GM08714 (cell line): Measurements from ENCODE around the gene PLPP3.

Source experiments
- H3K4me3 ChIP-seq: fragments of 200-500 bp; sonication (Bioruptor generic); 2 replicates; pipeline ENCODE4 v1.5.1; 2014; ENCODE audit warnings: mild to moderate bottlenecking, low read length, inconsistent platforms
- ZNF274 ChIP-seq: IDR thresholded peaks from 2 replicates; pipeline ENCODE4 v1.6.1; 2012; ENCODE audit warnings: mild to moderate bottlenecking, low read depth, low read length

Gene PLPP3

DNA sequence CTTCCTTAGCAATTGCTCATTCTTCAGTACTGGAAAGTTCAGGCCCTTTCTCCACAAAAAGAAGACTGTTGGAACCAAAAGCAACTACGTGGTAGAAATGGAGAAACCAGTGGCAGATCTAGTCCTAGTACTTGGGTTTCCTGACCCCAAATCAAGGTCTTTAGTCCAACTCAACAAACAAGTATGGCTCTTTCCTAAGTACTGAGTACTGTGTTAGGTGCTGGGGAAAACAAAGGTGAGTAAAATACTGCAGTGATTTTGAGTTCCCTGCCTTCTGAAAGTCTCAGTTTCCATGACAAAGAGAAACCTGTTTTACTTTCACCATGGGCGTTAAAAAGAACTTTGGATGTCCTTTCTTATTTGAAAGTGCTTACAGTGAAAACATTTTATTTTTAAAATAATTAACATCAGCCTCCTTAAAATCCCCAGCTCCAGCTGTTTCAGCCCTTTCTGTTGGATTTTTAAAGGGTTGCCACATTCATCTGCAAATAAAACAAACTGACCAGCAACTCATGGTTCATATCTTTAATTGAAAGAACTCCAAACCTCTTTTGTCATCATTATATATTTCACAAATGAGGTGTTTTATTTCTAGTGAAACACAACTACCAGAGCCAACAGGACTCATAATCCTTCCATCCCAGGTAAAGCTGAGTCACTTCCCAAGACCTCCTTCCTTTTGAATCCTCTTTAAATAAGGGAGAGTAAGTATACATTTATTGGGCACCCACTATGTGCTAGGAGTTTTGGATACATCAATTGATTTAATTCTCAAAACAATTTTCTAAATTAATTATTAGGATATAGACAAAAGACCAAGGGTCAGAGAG lies 35.4 kb downstream of the PLPP3 start:
- no peak overlapping the region for H3K4me3 ChIP-seq
- TF ChIP-seq ZNF274: no peak

DNA sequence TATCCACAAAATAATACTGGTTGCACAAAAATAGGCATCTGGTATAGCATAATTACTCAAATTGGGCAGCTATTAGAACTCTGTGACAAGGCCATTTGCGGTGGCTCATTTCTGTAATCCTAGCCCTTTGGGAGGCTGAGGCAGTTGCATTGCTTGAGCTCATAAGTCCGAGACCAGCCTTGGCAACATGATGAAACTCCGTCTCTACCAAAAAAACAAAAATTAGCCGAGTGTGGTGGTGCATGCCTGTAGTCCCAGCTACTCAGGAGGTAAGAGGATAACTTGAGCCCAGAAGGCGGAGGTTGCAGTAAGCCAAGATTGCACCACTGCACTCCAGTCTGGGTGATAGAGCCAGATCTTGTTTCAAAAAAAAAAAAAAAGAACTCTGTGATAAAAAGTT lies 36.7 kb downstream of the PLPP3 start:
- TF ChIP-seq ZNF274: no peak
- H3K4me3 ChIP-seq: no peak overlapping the region

- H3K4me3 ChIP-seq: no peak overlapping the region
- TF ChIP-seq ZNF274: no peak
These were observed 38.0 kb downstream of the PLPP3 start for GRCh38 chr1:56541408-56541807.

- no peak for TF ChIP-seq ZNF274
- H3K4me3 ChIP-seq: no peak overlapping the region
These were observed 38.9 kb downstream of the PLPP3 start for GRCh38 chr1:56540467-56540866.

- no peak for TF ChIP-seq ZNF274
- no peak overlapping the region for H3K4me3 ChIP-seq
These were observed 39.8 kb downstream of the PLPP3 start for GRCh38 chr1:56539520-56539931.

- H3K4me3 ChIP-seq: no peak overlapping the region
- no peak for TF ChIP-seq ZNF274
These were observed 40.8 kb downstream of the PLPP3 start for GRCh38 chr1:56538532-56538931.

GRCh38 chr1:56537660-56538059 lies 41.7 kb downstream of the PLPP3 start:
- no peak for TF ChIP-seq ZNF274
- H3K4me3 ChIP-seq: no peak overlapping the region

- no peak for TF ChIP-seq ZNF274
- no peak overlapping the region for H3K4me3 ChIP-seq
These were observed 43.4 kb downstream of the PLPP3 start for GRCh38 chr1:56535939-56536338.

DNA sequence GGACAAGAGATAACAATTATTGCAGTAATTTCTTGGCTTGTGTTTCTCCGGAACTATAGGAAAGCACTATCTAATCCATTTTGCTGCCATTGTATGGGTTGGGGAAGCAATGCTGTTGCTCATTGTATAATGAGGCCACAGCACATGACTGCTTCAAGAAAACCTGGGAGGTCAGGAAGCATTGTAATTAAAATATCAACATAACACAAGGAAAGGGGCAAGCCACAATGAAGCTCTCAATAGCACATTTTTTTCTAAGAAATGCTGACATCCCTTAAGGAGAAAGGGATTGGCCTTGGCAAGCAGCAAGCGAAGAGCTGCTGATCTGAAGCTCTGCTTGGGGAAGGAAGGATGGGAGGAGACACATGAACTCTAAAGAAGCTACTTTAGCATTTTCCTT lies 44.0 kb downstream of the PLPP3 start:
- no peak for TF ChIP-seq ZNF274
- H3K4me3 ChIP-seq: no peak overlapping the region

DNA sequence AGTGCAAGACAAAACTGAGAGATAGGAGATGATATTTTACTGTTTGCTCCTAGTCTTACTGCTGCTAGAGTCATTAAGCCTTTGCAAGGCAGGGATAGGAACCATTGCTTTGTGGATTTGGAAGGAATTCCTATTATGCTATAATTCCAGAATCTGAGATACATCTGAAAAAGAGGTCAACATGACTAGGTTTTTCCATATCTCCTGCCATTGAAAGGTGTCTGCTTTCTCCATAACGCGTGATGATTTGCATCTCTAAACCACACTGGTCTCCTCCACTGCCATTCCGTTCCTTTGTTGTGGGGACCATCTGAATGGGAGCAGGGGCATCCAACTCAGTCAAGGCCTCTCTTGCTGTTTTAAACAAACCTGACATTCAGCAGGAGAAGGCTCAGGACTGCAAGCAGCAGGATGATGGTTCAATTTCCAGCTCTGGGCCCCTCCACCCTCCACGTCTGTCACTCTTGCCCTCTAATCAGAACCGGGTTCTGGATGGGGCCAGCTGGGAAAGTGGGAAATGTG lies 45.2 kb downstream of the PLPP3 start:
- H3K4me3 ChIP-seq: no peak overlapping the region
- TF ChIP-seq ZNF274: no peak

DNA sequence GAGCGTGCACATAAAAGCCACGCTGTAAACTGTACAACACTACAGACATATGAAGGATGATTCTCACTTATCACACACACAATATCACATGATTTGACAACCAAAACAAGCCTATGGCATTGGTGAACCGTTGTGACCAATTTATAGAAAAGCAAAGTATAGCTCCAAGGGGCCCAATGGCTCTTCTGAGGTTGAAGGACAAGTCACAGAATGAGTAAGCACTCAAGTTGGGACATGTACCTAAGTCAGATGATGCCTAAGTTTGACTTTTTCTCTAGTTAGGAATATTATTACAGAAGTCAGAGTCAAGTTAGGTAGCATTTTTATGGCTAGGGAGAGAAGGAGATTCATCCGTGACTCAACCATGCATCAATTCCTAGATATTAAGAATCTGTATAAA lies 45.7 kb downstream of the PLPP3 start:
- no peak overlapping the region for H3K4me3 ChIP-seq
- no peak for TF ChIP-seq ZNF274

DNA sequence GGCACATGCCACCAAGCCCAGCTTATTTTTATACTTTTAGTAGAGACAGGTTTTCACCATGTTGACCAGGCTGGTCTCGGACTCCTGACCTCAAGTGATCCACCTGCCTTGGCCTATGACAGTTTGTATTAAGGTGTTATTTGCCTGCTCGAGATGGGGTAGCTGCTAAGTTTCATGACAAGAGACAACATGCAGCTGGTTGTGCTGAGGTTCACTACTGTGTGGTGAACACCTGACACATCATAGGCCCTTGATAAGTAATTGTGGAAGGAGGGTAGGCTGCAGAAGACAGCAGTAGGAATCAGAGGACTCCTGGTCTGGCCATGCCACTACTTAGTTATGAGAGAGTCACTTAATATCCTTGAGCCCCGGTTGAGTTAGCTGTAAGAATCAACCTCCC lies 46.2 kb downstream of the PLPP3 start:
- TF ChIP-seq ZNF274: no peak
- H3K4me3 ChIP-seq: no peak overlapping the region

GRCh38 chr1:56532350-56532683 lies 47.0 kb downstream of the PLPP3 start:
- H3K4me3 ChIP-seq: no peak overlapping the region
- no peak for TF ChIP-seq ZNF274

- no peak for TF ChIP-seq ZNF274
- no peak overlapping the region for H3K4me3 ChIP-seq
These were observed 47.6 kb downstream of the PLPP3 start for GRCh38 chr1:56531624-56532349.

GRCh38 chr1:56529801-56530200 lies 49.6 kb downstream of the PLPP3 start:
- no peak overlapping the region for H3K4me3 ChIP-seq
- TF ChIP-seq ZNF274: no peak
